Dedifferentiated amniotic fluid mesenchymal stem cell (primary cell): ENCODE results near the gene C4B.

Source experiments
- DNase-seq: peaks from one replicate; pipeline ENCODE4 v3.0.0-alpha.2; 2016; ENCODE audit errors: extremely low spot score

The C4B gene

GRCh38 chr6:32081168-32081990 lies 66.8 kb downstream of the C4B start:
- DNase-seq = peak; percentile 34

- DNase-seq = no peak
Observed at GRCh38 chr6:32082478-32082877, 67.9 kb downstream of the C4B start.

- DNase-seq = no peak
Observed at GRCh38 chr6:32082935-32083334, 68.3 kb downstream of the C4B start.

GRCh38 chr6:32083812-32084768 lies 69.5 kb downstream of the C4B start:
- DNase-seq = no peak

GRCh38 chr6:32084780-32085179 lies 70.2 kb downstream of the C4B start:
- no peak for DNase-seq
